GM12878 (cell line): ENCODE data around the gene HS3ST6. TPM values are rescaled to one million over a fixed set of nuclear protein-coding genes. Genes with fewer than 3 reads are reported as not detected.

Experiments
- ATAC-seq: fragments of 200-7000 bp; cut with Tn5 transposase; 3 replicates; pipeline ENCODE4 v1.9.1; 2020; ENCODE audit warnings: mild to moderate bottlenecking, moderate library complexity
- BruUV-seq: library from RNA; stranded (reverse); fragments of 400-500 nt; replicated peaks from 2 replicates; lab custom pipeline; 2021; lab: Mats Ljungman, UMichigan
- CTCF ChIA-PET: fragments of 300-600 bp; sonication (Branson Sonifier 250); formaldehyde crosslinking; extraction: SDS; loops from one replicate; lab custom pipeline; 2021; ENCODE audit warnings: inconsistent platforms; lab: Yijun Ruan, JAX
- POLR2A ChIA-PET: fragments of 350-600 bp; formaldehyde crosslinking; extraction: SDS; loops from one replicate; lab custom pipeline; 2021; ENCODE audit warnings: inconsistent platforms; lab: Charles Lee
- RAD21 ChIA-PET: fragments of 300-600 bp; sonication (Branson Sonifier 250); formaldehyde crosslinking; loops from one replicate; lab custom pipeline; 2023; ENCODE audit warnings: antibody characterized with exemption; ENCODE audit not compliant: unreplicated experiment; lab: Charles Lee
- SMC1A ChIA-PET: fragments of 300-600 bp; sonication (Branson Sonifier 250); formaldehyde crosslinking; loops from one replicate; lab custom pipeline; 2023; ENCODE audit not compliant: unreplicated experiment, uncharacterized antibody; lab: Charles Lee
- DNase-seq: peaks from one replicate; pipeline ENCODE4 v3.0.0-alpha.2; 2011; ENCODE audit warnings: low read depth, low spot score
- FAIRE-seq: peaks from 3 replicates; lab custom pipeline; 2011; peaks lifted over from hg19 to GRCh38; lab: Jason Lieb, UNC
- H2AFZ ChIP-seq: 2 replicates; pipeline ENCODE4 v1.6.0; 2011; ENCODE audit warnings: low read depth, low read length, control low read depth; ENCODE audit not compliant: control insufficient read depth
- H3K27ac ChIP-seq: 2 replicates; pipeline ENCODE4 v1.5.1; 2011; ENCODE audit warnings: control low read depth; ENCODE audit not compliant: control insufficient read depth, insufficient read depth
- H3K27me3 ChIP-seq, 2 experiments: replicated peaks in 1 of 2; 2 replicates each; pipeline versions ENCODE4 v1.6.0 to v1.6.1; 2011; ENCODE audit warnings: low read length in 1 of 2; ENCODE audit not compliant: control insufficient read depth in 2 of 2, insufficient read depth in 2 of 2
- H3K36me3 ChIP-seq, 2 experiments: 2 replicates each; pipeline ENCODE4 v1.5.1; 2011; ENCODE audit warnings: low read length in 1 of 2; ENCODE audit not compliant: control insufficient read depth in 2 of 2, insufficient read depth in 2 of 2
- H3K4me1 ChIP-seq: 2 replicates; pipeline ENCODE4 v1.6.1; 2011; ENCODE audit warnings: mild to moderate bottlenecking, low read length, moderate library complexity, mixed read lengths; ENCODE audit not compliant: control insufficient read depth, insufficient read depth
- H3K4me2 ChIP-seq: 2 replicates; pipeline ENCODE4 v1.6.0; 2011; ENCODE audit warnings: control low read depth; ENCODE audit not compliant: control insufficient read depth, insufficient read depth
- H3K4me3 ChIP-seq: fragments of 200-600 bp; sonication (generic); 2 replicates; pipeline ENCODE4 v1.5.1; 2016
- H3K79me2 ChIP-seq: 2 replicates; pipeline ENCODE4 v1.6.0; 2011; ENCODE audit warnings: low read length; ENCODE audit not compliant: control insufficient read depth, insufficient read depth
- H3K9ac ChIP-seq: 2 replicates; pipeline ENCODE4 v1.8.0; 2011; ENCODE audit warnings: low read length, control low read depth, mixed read lengths; ENCODE audit not compliant: control insufficient read depth, insufficient read depth
- H3K9me3 ChIP-seq: replicated peaks from 3 replicates; pipeline ENCODE4 v1.5.1; 2011; ENCODE audit warnings: mild to moderate bottlenecking, low read length; ENCODE audit not compliant: control insufficient read depth, insufficient read depth
- H4K20me1 ChIP-seq: 2 replicates; pipeline ENCODE4 v1.6.0; 2011; ENCODE audit not compliant: control insufficient read depth, insufficient read depth
- EZH2 ChIP-seq: IDR thresholded peaks from 2 replicates; pipeline ENCODE4 v1.6.1; 2012; ENCODE audit warnings: low read depth, mild to moderate bottlenecking, control low read depth, inconsistent platforms, low read length, borderline replicate concordance; ENCODE audit not compliant: control insufficient read depth
- STAT3 ChIP-seq: IDR thresholded peaks from 2 replicates; pipeline ENCODE4 v1.6.1; 2011; ENCODE audit warnings: low read depth, low read length, improper control_type of control experiment
- ZSCAN29 ChIP-seq: fragments of 450-650 bp; IDR thresholded peaks from 2 replicates; pipeline ENCODE4 v1.6.1; 2017; ENCODE audit warnings: mild to moderate bottlenecking, moderate library complexity
- WGBS: methylation state at CpG from one replicate; pipeline ENCODE4 v1.1.6; 2016; ENCODE audit warnings: low lambda C conversion rate; ENCODE audit not compliant: insufficient replicate concordance, insufficient coverage; ENCODE audit errors: missing lambda C conversion rate; 5-methylcytosine and 5-hydroxymethylcytosine counted together
- in situ Hi-C: fragments of 300-500 bp; cut with MboI; formaldehyde crosslinking; loops from 9 replicates; pipeline ENCODE4 v1.14.3; 2018; ENCODE audit warnings: mixed read lengths
- intact Hi-C: fragments of 100-400 bp; cut with micrococcal nuclease; formaldehyde crosslinking; loops from one replicate; pipeline ENCODE4 v1.14.2; 2022; ENCODE audit not compliant: unreplicated experiment
- polyA plus RNA-seq, 11 experiments: library from polyadenylated mRNA; depleted of rRNA in 4 of 11; unstranded in 6 of 11; stranded (reverse) in 5 of 11; fragments of >200 nt; fragmentation: Nextera tagmentation in 4 of 11; fragmentation: Illumina TruSeq in 1 of 11; extraction: Ambion mirVana in 4 of 11; extraction: Trizol in 1 of 11; gene quantifications; 1 replicate in 1 of 11; 2 replicates in 10 of 11; pipeline versions ENCODE4 v1.2.1 to v1.2.3, GENCODE V29; 2011 to 2016; ENCODE audit warnings: inconsistent platforms in 2 of 11, missing spikeins in 2 of 11, low read depth in 1 of 11
- total RNA-seq, 4 experiments: library from RNA; depleted of rRNA in 3 of 4; stranded (reverse); fragments of >200 nt in 3 of 4; fragmentation: Illumina TruSeq in 1 of 4; extraction: Trizol in 1 of 4; gene quantifications; 2 replicates each; pipeline versions ENCODE4 v1.2.1 to v1.2.3, GENCODE V29; 2013 to 2021
- TF ChIP-seq, protein P1 (sequence below): fragments of 450-650 bp; formaldehyde crosslinking; IDR thresholded peaks from 2 replicates; pipeline ENCODE4 v1.4.0; 2022; ENCODE audit warnings: mild to moderate bottlenecking, moderate library complexity
- TF ChIP-seq, protein P2 (sequence below): fragments of 450-650 bp; IDR thresholded peaks from 2 replicates; pipeline ENCODE4 v1.6.1; 2017; ENCODE audit warnings: mild to moderate bottlenecking, moderate library complexity
- TF ChIP-seq, protein P3 (sequence below): fragments of 450-650 bp; IDR thresholded peaks from 2 replicates; pipeline ENCODE4 v1.6.1; 2016; ENCODE audit warnings: mild to moderate bottlenecking, moderate library complexity, borderline replicate concordance
- TF ChIP-seq, protein P4 (sequence below), 3 experiments: IDR thresholded peaks in 2 of 3; conservative IDR thresholded peaks in 1 of 3; 2 replicates each; pipeline ENCODE4 v1.5.1; 2011; ENCODE audit warnings: low read depth in 3 of 3, low read length in 3 of 3, mild to moderate bottlenecking in 3 of 3, control low read depth in 2 of 3, moderate library complexity in 2 of 3, inconsistent platforms in 1 of 3, mixed read lengths in 1 of 3; ENCODE audit not compliant: control insufficient read depth in 2 of 3, insufficient read depth in 1 of 3; ENCODE audit errors: extremely low read depth in 1 of 3

HS3ST6 gene
- total and polyA plus RNA-seq, 10 of the 15 experiments (the other 5 are each of a cell fraction or from before 2014, with no cell fraction given), result not detected

DNA sequence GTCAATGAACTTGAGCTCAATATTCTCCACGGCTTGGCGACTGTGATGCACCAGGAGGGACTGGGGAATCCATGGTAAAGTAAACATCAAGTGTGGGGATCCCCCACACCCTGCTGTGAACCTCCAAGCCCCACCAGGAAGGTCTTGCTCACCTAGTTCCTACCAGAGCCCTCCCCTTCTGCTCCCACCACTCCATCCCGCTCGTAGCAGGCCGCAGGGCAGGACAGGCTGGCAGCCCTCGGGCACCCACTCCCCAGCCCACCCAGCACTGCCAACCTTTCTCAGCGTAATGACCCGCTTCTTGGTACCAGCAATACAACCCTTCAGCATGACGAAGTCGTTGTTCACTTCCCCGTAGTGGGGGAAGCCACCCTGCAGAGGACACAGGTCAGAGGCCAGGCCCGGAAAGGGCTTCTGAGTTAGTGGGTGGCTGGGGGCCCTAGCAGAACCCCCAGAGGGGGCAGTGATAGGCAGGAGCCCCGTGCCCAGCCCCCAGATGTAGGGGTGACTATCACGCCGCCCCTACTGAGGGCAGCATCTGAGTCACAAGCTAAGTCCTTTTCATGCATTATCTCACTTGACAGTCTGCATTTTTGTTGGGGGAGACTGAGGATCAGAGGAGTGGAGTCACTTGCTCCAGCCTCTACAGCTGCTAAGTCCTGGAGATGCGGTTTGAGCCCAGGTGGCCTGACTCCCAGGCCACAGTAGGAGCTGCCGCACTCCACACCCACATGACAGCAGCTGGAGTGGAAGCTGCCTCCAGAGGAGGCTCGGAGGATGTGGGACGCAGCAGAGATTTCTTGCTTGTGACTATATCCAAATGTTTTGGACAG, 27.6 kb upstream of the HS3ST6 start:
- H4K20me1 ChIP-seq, result no peaks in the 10 kb centered on the region
- H3K4me1 ChIP-seq, result peaks cover 10% of the 10 kb centered on the region; the same call in 1 of the 2 replicates
- no peaks in the 10 kb centered on the region; a peak in 2 of 4 replicates for H3K36me3 ChIP-seq
- RAD21 ChIA-PET, result no interaction called here
- DNase-seq (no peak), ATAC-seq (no peak), FAIRE-seq (no peak)
- intact Hi-C loops (no loop called here), in situ Hi-C loops (no loop called here)
- H3K4me3 ChIP-seq, result no peak overlapping the region
- CTCF ChIA-PET, result interaction anchor here (1.8 kb wide), 1 partner anchor 15 kb away, joined by 4 read pairs; no protein-coding TSS in a partner anchor
- SMC1A ChIA-PET, result interaction anchor here (0.6 kb wide), 1 partner anchor 108 kb away, joined by 3 read pairs; no protein-coding TSS in a partner anchor
- H3K27ac ChIP-seq, result no peak overlapping the region
- H3K9ac ChIP-seq, result no peak overlapping the region
- 58% methylated on average over 19 of the region's 19 CpGs for WGBS
- no peak overlapping the region for H3K4me2 ChIP-seq
- H3K9me3 ChIP-seq, result no peaks in the 10 kb centered on the region
- no TSS peak for BruUV-seq
- POLR2A ChIA-PET, result interaction anchor here (0.6 kb wide), 1 partner anchor 105 kb away, joined by 6 read pairs; no protein-coding TSS in a partner anchor
- no peaks in the 10 kb centered on the region; a peak in 1 of 4 replicates for H3K27me3 ChIP-seq
- H2AFZ ChIP-seq, result no peak overlapping the region
- peaks cover 17% of the 10 kb centered on the region for H3K79me2 ChIP-seq
- TF ChIP-seq, protein P1, sequence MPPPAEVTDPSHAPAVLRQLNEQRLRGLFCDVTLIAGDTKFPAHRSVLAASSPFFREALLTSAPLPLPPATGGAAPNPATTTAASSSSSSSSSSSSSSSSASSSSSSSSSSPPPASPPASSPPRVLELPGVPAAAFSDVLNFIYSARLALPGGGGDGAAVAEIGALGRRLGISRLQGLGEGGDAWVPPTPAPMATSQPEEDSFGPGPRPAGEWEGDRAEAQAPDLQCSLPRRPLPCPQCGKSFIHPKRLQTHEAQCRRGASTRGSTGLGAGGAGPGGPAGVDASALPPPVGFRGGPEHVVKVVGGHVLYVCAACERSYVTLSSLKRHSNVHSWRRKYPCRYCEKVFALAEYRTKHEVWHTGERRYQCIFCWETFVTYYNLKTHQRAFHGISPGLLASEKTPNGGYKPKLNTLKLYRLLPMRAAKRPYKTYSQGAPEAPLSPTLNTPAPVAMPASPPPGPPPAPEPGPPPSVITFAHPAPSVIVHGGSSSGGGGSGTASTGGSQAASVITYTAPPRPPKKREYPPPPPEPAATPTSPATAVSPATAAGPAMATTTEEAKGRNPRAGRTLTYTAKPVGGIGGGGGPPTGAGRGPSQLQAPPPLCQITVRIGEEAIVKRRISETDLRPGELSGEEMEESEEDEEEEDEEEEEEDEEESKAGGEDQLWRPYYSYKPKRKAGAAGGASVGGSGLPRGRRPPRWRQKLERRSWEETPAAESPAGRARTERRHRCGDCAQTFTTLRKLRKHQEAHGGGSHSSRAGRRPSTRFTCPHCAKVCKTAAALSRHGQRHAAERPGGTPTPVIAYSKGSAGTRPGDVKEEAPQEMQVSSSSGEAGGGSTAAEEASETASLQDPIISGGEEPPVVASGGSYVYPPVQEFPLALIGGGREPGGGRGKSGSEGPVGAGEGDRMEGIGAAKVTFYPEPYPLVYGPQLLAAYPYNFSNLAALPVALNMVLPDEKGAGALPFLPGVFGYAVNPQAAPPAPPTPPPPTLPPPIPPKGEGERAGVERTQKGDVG, result no peak
- TF ChIP-seq STAT3 (no peak), ZSCAN29 (no peak), EZH2 (no peak)
- TF ChIP-seq, protein P2, sequence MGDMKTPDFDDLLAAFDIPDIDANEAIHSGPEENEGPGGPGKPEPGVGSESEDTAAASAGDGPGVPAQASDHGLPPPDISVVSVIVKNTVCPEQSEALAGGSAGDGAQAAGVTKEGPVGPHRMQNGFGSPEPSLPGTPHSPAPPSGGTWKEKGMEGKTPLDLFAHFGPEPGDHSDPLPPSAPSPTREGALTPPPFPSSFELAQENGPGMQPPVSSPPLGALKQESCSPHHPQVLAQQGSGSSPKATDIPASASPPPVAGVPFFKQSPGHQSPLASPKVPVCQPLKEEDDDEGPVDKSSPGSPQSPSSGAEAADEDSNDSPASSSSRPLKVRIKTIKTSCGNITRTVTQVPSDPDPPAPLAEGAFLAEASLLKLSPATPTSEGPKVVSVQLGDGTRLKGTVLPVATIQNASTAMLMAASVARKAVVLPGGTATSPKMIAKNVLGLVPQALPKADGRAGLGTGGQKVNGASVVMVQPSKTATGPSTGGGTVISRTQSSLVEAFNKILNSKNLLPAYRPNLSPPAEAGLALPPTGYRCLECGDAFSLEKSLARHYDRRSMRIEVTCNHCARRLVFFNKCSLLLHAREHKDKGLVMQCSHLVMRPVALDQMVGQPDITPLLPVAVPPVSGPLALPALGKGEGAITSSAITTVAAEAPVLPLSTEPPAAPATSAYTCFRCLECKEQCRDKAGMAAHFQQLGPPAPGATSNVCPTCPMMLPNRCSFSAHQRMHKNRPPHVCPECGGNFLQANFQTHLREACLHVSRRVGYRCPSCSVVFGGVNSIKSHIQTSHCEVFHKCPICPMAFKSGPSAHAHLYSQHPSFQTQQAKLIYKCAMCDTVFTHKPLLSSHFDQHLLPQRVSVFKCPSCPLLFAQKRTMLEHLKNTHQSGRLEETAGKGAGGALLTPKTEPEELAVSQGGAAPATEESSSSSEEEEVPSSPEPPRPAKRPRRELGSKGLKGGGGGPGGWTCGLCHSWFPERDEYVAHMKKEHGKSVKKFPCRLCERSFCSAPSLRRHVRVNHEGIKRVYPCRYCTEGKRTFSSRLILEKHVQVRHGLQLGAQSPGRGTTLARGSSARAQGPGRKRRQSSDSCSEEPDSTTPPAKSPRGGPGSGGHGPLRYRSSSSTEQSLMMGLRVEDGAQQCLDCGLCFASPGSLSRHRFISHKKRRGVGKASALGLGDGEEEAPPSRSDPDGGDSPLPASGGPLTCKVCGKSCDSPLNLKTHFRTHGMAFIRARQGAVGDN, result no peak
- TF ChIP-seq, protein P3, sequence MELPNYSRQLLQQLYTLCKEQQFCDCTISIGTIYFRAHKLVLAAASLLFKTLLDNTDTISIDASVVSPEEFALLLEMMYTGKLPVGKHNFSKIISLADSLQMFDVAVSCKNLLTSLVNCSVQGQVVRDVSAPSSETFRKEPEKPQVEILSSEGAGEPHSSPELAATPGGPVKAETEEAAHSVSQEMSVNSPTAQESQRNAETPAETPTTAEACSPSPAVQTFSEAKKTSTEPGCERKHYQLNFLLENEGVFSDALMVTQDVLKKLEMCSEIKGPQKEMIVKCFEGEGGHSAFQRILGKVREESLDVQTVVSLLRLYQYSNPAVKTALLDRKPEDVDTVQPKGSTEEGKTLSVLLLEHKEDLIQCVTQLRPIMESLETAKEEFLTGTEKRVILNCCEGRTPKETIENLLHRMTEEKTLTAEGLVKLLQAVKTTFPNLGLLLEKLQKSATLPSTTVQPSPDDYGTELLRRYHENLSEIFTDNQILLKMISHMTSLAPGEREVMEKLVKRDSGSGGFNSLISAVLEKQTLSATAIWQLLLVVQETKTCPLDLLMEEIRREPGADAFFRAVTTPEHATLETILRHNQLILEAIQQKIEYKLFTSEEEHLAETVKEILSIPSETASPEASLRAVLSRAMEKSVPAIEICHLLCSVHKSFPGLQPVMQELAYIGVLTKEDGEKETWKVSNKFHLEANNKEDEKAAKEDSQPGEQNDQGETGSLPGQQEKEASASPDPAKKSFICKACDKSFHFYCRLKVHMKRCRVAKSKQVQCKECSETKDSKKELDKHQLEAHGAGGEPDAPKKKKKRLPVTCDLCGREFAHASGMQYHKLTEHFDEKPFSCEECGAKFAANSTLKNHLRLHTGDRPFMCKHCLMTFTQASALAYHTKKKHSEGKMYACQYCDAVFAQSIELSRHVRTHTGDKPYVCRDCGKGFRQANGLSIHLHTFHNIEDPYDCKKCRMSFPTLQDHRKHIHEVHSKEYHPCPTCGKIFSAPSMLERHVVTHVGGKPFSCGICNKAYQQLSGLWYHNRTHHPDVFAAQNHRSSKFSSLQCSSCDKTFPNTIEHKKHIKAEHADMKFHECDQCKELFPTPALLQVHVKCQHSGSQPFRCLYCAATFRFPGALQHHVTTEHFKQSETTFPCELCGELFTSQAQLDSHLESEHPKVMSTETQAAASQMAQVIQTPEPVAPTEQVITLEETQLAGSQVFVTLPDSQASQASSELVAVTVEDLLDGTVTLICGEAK, result no peak
- TF ChIP-seq, protein P4, sequence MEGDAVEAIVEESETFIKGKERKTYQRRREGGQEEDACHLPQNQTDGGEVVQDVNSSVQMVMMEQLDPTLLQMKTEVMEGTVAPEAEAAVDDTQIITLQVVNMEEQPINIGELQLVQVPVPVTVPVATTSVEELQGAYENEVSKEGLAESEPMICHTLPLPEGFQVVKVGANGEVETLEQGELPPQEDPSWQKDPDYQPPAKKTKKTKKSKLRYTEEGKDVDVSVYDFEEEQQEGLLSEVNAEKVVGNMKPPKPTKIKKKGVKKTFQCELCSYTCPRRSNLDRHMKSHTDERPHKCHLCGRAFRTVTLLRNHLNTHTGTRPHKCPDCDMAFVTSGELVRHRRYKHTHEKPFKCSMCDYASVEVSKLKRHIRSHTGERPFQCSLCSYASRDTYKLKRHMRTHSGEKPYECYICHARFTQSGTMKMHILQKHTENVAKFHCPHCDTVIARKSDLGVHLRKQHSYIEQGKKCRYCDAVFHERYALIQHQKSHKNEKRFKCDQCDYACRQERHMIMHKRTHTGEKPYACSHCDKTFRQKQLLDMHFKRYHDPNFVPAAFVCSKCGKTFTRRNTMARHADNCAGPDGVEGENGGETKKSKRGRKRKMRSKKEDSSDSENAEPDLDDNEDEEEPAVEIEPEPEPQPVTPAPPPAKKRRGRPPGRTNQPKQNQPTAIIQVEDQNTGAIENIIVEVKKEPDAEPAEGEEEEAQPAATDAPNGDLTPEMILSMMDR (IDR thresholded peaks at IDR 0.05 in 2 of 3, conservative IDR thresholded peaks at IDR 0.05 in 1 of 3; ENCODE audit: control insufficient read depth in 2 of 3, extremely low read depth in 1 of 3, insufficient read depth in 1 of 3, low read depth in 3 of 3, low read length in 3 of 3), result no peak
